ENCODE data around the gene CEP68.
"Not testable (repeated sequence)": the region's sequence is repeated elsewhere in the genome, so short reads cannot be mapped to it uniquely, and the experiment has no call there.

CEP68 gene

GRCh38 chr2:65056215-65057053 lies at the start of gene CEP68:
TSS of gene CEP68 (plus strand) at chr2:65056416. CDS start at chr2:65069445, 13,029 bp downstream.
- H3K27me3 ChIP-seq (ENCODE audit: control insufficient read depth, insufficient read depth, low read length) = no peaks in the 10 kb centered on the region
- no peaks in the 10 kb centered on the region for H3K9me3 ChIP-seq (ENCODE audit: control insufficient read depth, insufficient read depth, low read length)
- H3K36me3 ChIP-seq (ENCODE audit: control insufficient read depth, insufficient read depth, low read length) = no peaks in the 10 kb centered on the region
- no peak within 1 kb of the TSS for H3K27ac ChIP-seq (ENCODE audit: low read length)
- H3K4me1 ChIP-seq (ENCODE audit: control insufficient read depth, insufficient read depth, low read length) = no peaks in the 10 kb centered on the region
- peak within 1 kb of the TSS; percentile 61; the same call in 1 of the 2 replicates for H3K4me3 ChIP-seq (ENCODE audit: low read length)
- no CpG with 5 or more reads among the region's 99 CpGs for WGBS (ENCODE audit: insufficient coverage, insufficient read length)
- peak; percentile 88 for DNase-seq (ENCODE audit: low read depth, low spot score)

- no peak for DNase-seq (ENCODE audit: low read depth, low spot score)
- Histone ChIP-seq H3K36me3 (ENCODE audit: control insufficient read depth, insufficient read depth, low read length) (no peaks in the 10 kb centered on the region), H3K4me1 (ENCODE audit: control insufficient read depth, insufficient read depth, low read length) (no peaks in the 10 kb centered on the region), H3K9me3 (ENCODE audit: control insufficient read depth, insufficient read depth, low read length) (no peaks in the 10 kb centered on the region), H3K27ac (ENCODE audit: low read length) (no peak overlapping the region), H3K27me3 (ENCODE audit: control insufficient read depth, insufficient read depth, low read length) (no peaks in the 10 kb centered on the region), H3K4me3 (ENCODE audit: low read length) (no peak overlapping the region)
- no CpG with 5 or more reads among the region's 1 CpG for WGBS (ENCODE audit: insufficient coverage, insufficient read length)
These were observed 42.4 kb upstream of the CEP68 start for GRCh38 chr2:65013776-65014175.

GRCh38 chr2:65015731-65016130 lies 40.5 kb upstream of the CEP68 start:
- no peaks in the 10 kb centered on the region for H3K4me1 ChIP-seq (ENCODE audit: control insufficient read depth, insufficient read depth, low read length)
- H3K27me3 ChIP-seq (ENCODE audit: control insufficient read depth, insufficient read depth, low read length) = no peaks in the 10 kb centered on the region
- DNase-seq (ENCODE audit: low read depth, low spot score) = no peak
- H3K27ac ChIP-seq (ENCODE audit: low read length) = no peak overlapping the region
- no peak overlapping the region for H3K4me3 ChIP-seq (ENCODE audit: low read length)
- no CpG with 5 or more reads among the region's 5 CpGs for WGBS (ENCODE audit: insufficient coverage, insufficient read length)
- no peaks in the 10 kb centered on the region for H3K36me3 ChIP-seq (ENCODE audit: control insufficient read depth, insufficient read depth, low read length)
- H3K9me3 ChIP-seq (ENCODE audit: control insufficient read depth, insufficient read depth, low read length) = no peaks in the 10 kb centered on the region

- Histone ChIP-seq H3K36me3 (ENCODE audit: control insufficient read depth, insufficient read depth, low read length) (no peaks in the 10 kb centered on the region), H3K9me3 (ENCODE audit: control insufficient read depth, insufficient read depth, low read length) (no peaks in the 10 kb centered on the region), H3K4me3 (ENCODE audit: low read length) (no peak overlapping the region), H3K27me3 (ENCODE audit: control insufficient read depth, insufficient read depth, low read length) (no peaks in the 10 kb centered on the region), H3K27ac (ENCODE audit: low read length) (no peak overlapping the region), H3K4me1 (ENCODE audit: control insufficient read depth, insufficient read depth, low read length) (no peaks in the 10 kb centered on the region)
- no CpG with 5 or more reads among the region's 6 CpGs for WGBS (ENCODE audit: insufficient coverage, insufficient read length)
- DNase-seq (ENCODE audit: low read depth, low spot score) = no peak
These were observed 39.4 kb upstream of the CEP68 start for GRCh38 chr2:65016789-65017188.

- no peaks in the 10 kb centered on the region for H3K36me3 ChIP-seq (ENCODE audit: control insufficient read depth, insufficient read depth, low read length)
- no peak for DNase-seq (ENCODE audit: low read depth, low spot score)
These were observed 38.9 kb upstream of the CEP68 start for GRCh38 chr2:65017335-65017734.

GRCh38 chr2:65018141-65018582 lies 38.1 kb upstream of the CEP68 start:
- Histone ChIP-seq H3K36me3 (ENCODE audit: control insufficient read depth, insufficient read depth, low read length) (no peaks in the 10 kb centered on the region), H3K9me3 (ENCODE audit: control insufficient read depth, insufficient read depth, low read length) (no peaks in the 10 kb centered on the region), H3K4me1 (ENCODE audit: control insufficient read depth, insufficient read depth, low read length) (no peaks in the 10 kb centered on the region), H3K27ac (ENCODE audit: low read length) (no peak overlapping the region), H3K4me3 (ENCODE audit: low read length) (no peak overlapping the region), H3K27me3 (ENCODE audit: control insufficient read depth, insufficient read depth, low read length) (no peaks in the 10 kb centered on the region)
- DNase-seq (ENCODE audit: low read depth, low spot score) = no peak
- WGBS (ENCODE audit: insufficient coverage, insufficient read length) = no CpG with 5 or more reads among the region's 15 CpGs

More at GRCh38 chr2:65017335-65017734, 38.9 kb upstream of the CEP68 start:
- Histone ChIP-seq H3K4me1 (ENCODE audit: control insufficient read depth, insufficient read depth, low read length) (no peaks in the 10 kb centered on the region), H3K4me3 (ENCODE audit: low read length) (no peak overlapping the region), H3K27me3 (ENCODE audit: control insufficient read depth, insufficient read depth, low read length) (no peaks in the 10 kb centered on the region), H3K9me3 (ENCODE audit: control insufficient read depth, insufficient read depth, low read length) (no peaks in the 10 kb centered on the region), H3K27ac (ENCODE audit: low read length) (no peak overlapping the region)
- no CpG with 5 or more reads among the region's 4 CpGs for WGBS (ENCODE audit: insufficient coverage, insufficient read length)

GRCh38 chr2:65019010-65019409 lies 37.2 kb upstream of the CEP68 start:
- Histone ChIP-seq H3K27ac (ENCODE audit: low read length) (no peak overlapping the region), H3K9me3 (ENCODE audit: control insufficient read depth, insufficient read depth, low read length) (no peaks in the 10 kb centered on the region), H3K4me1 (ENCODE audit: control insufficient read depth, insufficient read depth, low read length) (no peaks in the 10 kb centered on the region), H3K36me3 (ENCODE audit: control insufficient read depth, insufficient read depth, low read length) (no peaks in the 10 kb centered on the region), H3K27me3 (ENCODE audit: control insufficient read depth, insufficient read depth, low read length) (no peaks in the 10 kb centered on the region), H3K4me3 (ENCODE audit: low read length) (no peak overlapping the region)
- DNase-seq (ENCODE audit: low read depth, low spot score) = no peak
- WGBS (ENCODE audit: insufficient coverage, insufficient read length) = no CpG with 5 or more reads among the region's 1 CpG

GRCh38 chr2:65019675-65020195 lies 36.5 kb upstream of the CEP68 start:
- DNase-seq (ENCODE audit: low read depth, low spot score) = no peak
- Histone ChIP-seq H3K9me3 (ENCODE audit: control insufficient read depth, insufficient read depth, low read length) (no peaks in the 10 kb centered on the region), H3K4me1 (ENCODE audit: control insufficient read depth, insufficient read depth, low read length) (no peaks in the 10 kb centered on the region), H3K27ac (ENCODE audit: low read length) (no peak overlapping the region), H3K27me3 (ENCODE audit: control insufficient read depth, insufficient read depth, low read length) (no peaks in the 10 kb centered on the region), H3K36me3 (ENCODE audit: control insufficient read depth, insufficient read depth, low read length) (no peaks in the 10 kb centered on the region), H3K4me3 (ENCODE audit: low read length) (no peak overlapping the region)
- WGBS (ENCODE audit: insufficient coverage, insufficient read length) = no CpG with 5 or more reads among the region's 8 CpGs

- H3K27ac ChIP-seq (ENCODE audit: low read length); H3K9me3 ChIP-seq (ENCODE audit: control insufficient read depth, insufficient read depth, low read length); H3K27me3 ChIP-seq (ENCODE audit: control insufficient read depth, insufficient read depth, low read length); H3K36me3 ChIP-seq (ENCODE audit: control insufficient read depth, insufficient read depth, low read length); H3K4me1 ChIP-seq (ENCODE audit: control insufficient read depth, insufficient read depth, low read length); H3K4me3 ChIP-seq (ENCODE audit: low read length); DNase-seq (ENCODE audit: low read depth, low spot score): not testable (repeated sequence)
- WGBS (ENCODE audit: insufficient coverage, insufficient read length) = no CpG with 5 or more reads among the region's 1 CpG
These were observed 36.0 kb upstream of the CEP68 start for GRCh38 chr2:65020251-65020650.

GRCh38 chr2:65020943-65021528 lies 35.2 kb upstream of the CEP68 start:
- no CpG with 5 or more reads among the region's 11 CpGs for WGBS (ENCODE audit: insufficient coverage, insufficient read length)
- Histone ChIP-seq H3K4me3 (ENCODE audit: low read length) (no peak overlapping the region), H3K4me1 (ENCODE audit: control insufficient read depth, insufficient read depth, low read length) (no peaks in the 10 kb centered on the region), H3K9me3 (ENCODE audit: control insufficient read depth, insufficient read depth, low read length) (no peaks in the 10 kb centered on the region), H3K27me3 (ENCODE audit: control insufficient read depth, insufficient read depth, low read length) (no peaks in the 10 kb centered on the region), H3K36me3 (ENCODE audit: control insufficient read depth, insufficient read depth, low read length) (no peaks in the 10 kb centered on the region), H3K27ac (ENCODE audit: low read length) (no peak overlapping the region)
- DNase-seq (ENCODE audit: low read depth, low spot score) = no peak
